ENCODE results near the gene MYO15A.

DNA sequence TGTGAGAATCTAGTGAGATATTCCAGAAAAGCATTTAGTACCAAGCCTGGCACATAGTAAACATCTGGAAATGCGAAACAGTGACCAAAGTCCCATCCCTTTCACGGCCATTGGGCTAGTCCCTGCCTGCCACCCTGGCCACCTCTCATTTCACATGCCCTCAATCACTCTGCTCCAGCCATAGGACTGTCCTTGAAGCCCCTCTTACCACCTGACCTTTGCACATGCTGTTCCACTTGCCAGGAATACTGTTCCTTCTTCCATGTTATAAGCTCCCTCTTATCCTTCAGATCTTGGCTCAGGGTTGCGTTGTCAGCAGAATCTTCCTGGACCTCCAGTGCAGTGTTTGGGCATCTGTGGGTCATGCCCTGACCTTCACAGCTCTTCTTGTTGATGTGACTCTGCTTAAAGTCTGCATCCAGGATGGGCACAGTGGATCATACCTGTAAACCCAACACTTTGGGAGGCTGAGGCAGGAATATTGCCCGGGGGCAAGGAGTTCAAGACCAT lies 2.1 kb downstream of the MYO15A start:
- TF ChIP-seq RAD21 (IDR thresholded peaks at IDR 0.05; ENCODE audit: low read length) (no peak), POLR2A (IDR thresholded peaks at IDR 0.05; ENCODE audit: low read depth, low read length) (no peak), MXI1 (IDR thresholded peaks at IDR 0.05; ENCODE audit: borderline replicate concordance, low read depth, low read length) (no peak), MAZ (IDR thresholded peaks at IDR 0.05; ENCODE audit: borderline replicate concordance, low read depth, low read length) (no peak), MAFK (IDR thresholded peaks at IDR 0.05; ENCODE audit: low read depth, low read length) (peak; percentile 78), CHD1 (IDR thresholded peaks at IDR 0.05; ENCODE audit: low read depth, low read length) (no peak)
- TF ChIP-seq, protein P1, sequence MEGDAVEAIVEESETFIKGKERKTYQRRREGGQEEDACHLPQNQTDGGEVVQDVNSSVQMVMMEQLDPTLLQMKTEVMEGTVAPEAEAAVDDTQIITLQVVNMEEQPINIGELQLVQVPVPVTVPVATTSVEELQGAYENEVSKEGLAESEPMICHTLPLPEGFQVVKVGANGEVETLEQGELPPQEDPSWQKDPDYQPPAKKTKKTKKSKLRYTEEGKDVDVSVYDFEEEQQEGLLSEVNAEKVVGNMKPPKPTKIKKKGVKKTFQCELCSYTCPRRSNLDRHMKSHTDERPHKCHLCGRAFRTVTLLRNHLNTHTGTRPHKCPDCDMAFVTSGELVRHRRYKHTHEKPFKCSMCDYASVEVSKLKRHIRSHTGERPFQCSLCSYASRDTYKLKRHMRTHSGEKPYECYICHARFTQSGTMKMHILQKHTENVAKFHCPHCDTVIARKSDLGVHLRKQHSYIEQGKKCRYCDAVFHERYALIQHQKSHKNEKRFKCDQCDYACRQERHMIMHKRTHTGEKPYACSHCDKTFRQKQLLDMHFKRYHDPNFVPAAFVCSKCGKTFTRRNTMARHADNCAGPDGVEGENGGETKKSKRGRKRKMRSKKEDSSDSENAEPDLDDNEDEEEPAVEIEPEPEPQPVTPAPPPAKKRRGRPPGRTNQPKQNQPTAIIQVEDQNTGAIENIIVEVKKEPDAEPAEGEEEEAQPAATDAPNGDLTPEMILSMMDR (conservative IDR thresholded peaks at IDR 0.05; ENCODE audit: low read depth, low read length) = no peak
